Breast epithelium (tissue), 4 donors: ENCODE results near the gene PHLDA3. TPM values are rescaled to one million over a fixed set of nuclear protein-coding genes. Genes with fewer than 3 reads are reported as not detected.

Experiments
- DNase-seq, 2 donors: peaks; one replicate each; pipeline ENCODE4 v3.0.0-alpha.2; 2019; ENCODE audit warnings: low spot score in 2 of 2
- H3K27ac ChIP-seq, 2 donors: fragments of 200-600 bp; sonication (generic) in 1 of 2; one replicate each; pipeline ENCODE4 v1.5.1; 2016 to 2019; ENCODE audit warnings: mild to moderate bottlenecking in 1 of 2
- H3K27me3 ChIP-seq, 2 donors: fragments of 200-600 bp; sonication (generic) in 1 of 2; one replicate each; pipeline versions ENCODE4 v1.5.1 to v1.6.0; 2017 to 2019; ENCODE audit warnings: control low read depth in 1 of 2, mild to moderate bottlenecking in 1 of 2
- H3K36me3 ChIP-seq: fragments of 200-600 bp; one replicate; pipeline ENCODE4 v1.5.1; 2019
- H3K4me1 ChIP-seq, 2 donors: fragments of 200-600 bp; sonication (generic); one replicate each; pipeline ENCODE4 v1.5.1; 2016 to 2019; ENCODE audit warnings: control low read depth in 1 of 2
- H3K4me3 ChIP-seq, 3 donors: fragments of 200-600 bp; sonication (generic); 1 replicate in 2 of 3; 2 replicates in 1 of 3; pipeline ENCODE4 v1.5.1; 2016 to 2019; ENCODE audit warnings: mild to moderate bottlenecking in 3 of 3, moderate library complexity in 2 of 3
- H3K9me3 ChIP-seq, 2 donors: fragments of 200-600 bp; sonication (generic) in 1 of 2; one replicate each; pipeline ENCODE4 v1.5.1; 2016 to 2019; ENCODE audit warnings: control low read depth in 1 of 2
- CTCF ChIP-seq, 3 donors: fragments of 450-650 bp; IDR thresholded peaks; one replicate each; pipeline ENCODE4 v1.5.1; 2016 to 2017; ENCODE audit warnings: antibody characterized with exemption in 3 of 3, mild to moderate bottlenecking in 3 of 3, moderate library complexity in 3 of 3
- POLR2A ChIP-seq: fragments of 450-650 bp; IDR thresholded peaks from one replicate; pipeline ENCODE4 v1.6.1; 2016; ENCODE audit warnings: antibody characterized with exemption, mild to moderate bottlenecking, moderate library complexity
- POLR2AphosphoS5 ChIP-seq, 3 donors: sonication (generic); formaldehyde crosslinking; IDR thresholded peaks; one replicate each; pipeline ENCODE4 v1.6.1; 2017; ENCODE audit warnings: antibody characterized with exemption in 3 of 3
- intact Hi-C: fragments of 100-400 bp; cut with DNase I; formaldehyde crosslinking; loops from one replicate; pipeline ENCODE4 v1.15.1; 2023; ENCODE audit warnings: low total_unique reads
- total RNA-seq, 3 donors: library from RNA; depleted of rRNA; stranded (reverse); fragments of >200 nt; gene quantifications; one replicate each; pipeline ENCODE4 v1.1.0, GENCODE V29; 2016

Gene PHLDA3
- total RNA-seq, 3 donors from 2014 or later, result 65.7 to 116 (median 92.7) TPM

DNA sequence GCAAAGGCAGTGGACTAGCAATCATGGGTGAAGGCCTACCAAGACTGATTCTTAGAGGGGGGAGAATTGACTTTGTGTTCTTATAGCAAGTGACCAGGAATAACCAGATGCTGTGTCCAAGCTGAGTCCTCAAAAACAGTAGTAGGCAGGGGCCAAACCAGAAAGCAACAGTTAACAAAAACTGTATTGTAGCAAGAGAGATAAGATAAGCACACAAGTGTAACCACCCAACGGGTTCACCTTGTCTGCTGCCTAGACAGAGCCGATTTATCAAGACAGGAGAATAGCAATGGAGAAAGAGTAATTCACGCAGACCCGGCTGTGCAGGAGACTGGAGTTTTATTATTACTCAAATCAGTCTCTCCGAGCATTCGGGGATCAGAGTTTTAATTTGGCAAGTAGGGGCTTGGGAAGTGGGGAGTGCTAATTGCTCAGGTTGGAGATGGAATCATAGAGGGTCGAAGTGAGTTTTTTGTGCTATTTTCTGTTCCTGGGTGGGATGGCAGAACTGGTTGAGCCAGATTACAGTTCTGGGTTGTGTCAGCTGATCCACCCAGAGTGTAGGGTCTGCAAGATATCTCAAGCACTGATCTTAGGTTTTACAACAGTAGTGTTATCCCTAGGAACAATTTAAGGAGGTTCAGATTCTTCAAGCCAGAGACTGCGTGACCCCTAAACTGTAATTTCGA, 46.2 kb upstream of the PHLDA3 start:
- intact Hi-C loops, result no loop called here
- DNase-seq, result no peak
- H3K4me3 ChIP-seq, result no peak overlapping the region
- no peak overlapping the region for H3K27ac ChIP-seq
- H3K4me1 ChIP-seq, result peaks cover 0 to 18% of the 10 kb centered on the region in 2 donors
- no peaks in the 10 kb centered on the region for H3K36me3 ChIP-seq
- no peaks in the 10 kb centered on the region for H3K9me3 ChIP-seq
- no peak for TF ChIP-seq POLR2AphosphoS5 (IDR thresholded peaks at IDR 0.05)
- TF ChIP-seq POLR2A, result no peak
- no peak for TF ChIP-seq CTCF (IDR thresholded peaks at IDR 0.05)
- no peaks in the 10 kb centered on the region for H3K27me3 ChIP-seq

DNA sequence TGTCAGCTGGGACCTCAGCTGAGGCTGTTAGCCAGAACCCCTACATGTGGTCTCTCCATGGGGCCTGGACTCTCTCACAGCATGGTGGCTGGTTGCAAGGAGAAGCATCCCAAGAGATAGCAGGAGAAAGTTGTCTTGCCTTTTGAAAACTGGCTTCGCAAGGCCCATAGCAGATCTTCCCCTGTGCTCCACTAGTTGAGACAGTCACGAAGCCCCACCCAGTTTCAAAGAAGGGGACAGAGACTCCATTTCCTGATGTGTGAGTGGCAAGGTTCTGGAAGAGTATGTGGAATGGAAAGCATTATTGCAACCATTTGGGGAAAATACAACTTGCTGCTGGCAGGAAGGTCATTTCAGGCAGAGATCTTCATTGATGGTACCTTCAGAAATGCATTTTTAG, 45.5 kb upstream of the PHLDA3 start:
- Histone ChIP-seq H3K36me3 (no peaks in the 10 kb centered on the region), H3K9me3 (no peaks in the 10 kb centered on the region), H3K4me1 (peaks cover 0 to 18% of the 10 kb centered on the region in 2 donors), H3K4me3 (no peak overlapping the region), H3K27me3 (no peaks in the 10 kb centered on the region), H3K27ac (no peak overlapping the region)
- intact Hi-C loops, result loop anchor here (5.0 kb wide), 1 partner anchor 82 kb away; no protein-coding TSS in a partner anchor
- DNase-seq, result no peak
- TF ChIP-seq POLR2AphosphoS5 (IDR thresholded peaks at IDR 0.05) (no peak), POLR2A (no peak), CTCF (IDR thresholded peaks at IDR 0.05) (no peak)

- intact Hi-C loops, result loop anchor here (5.0 kb wide), 1 partner anchor 81 kb away; no protein-coding TSS in a partner anchor
- no peaks in the 10 kb centered on the region for H3K27me3 ChIP-seq
- H3K36me3 ChIP-seq, result no peaks in the 10 kb centered on the region
- no peak for DNase-seq
- TF ChIP-seq CTCF (IDR thresholded peaks at IDR 0.05) (no peak), POLR2A (no peak), POLR2AphosphoS5 (IDR thresholded peaks at IDR 0.05) (no peak)
- H3K27ac ChIP-seq, result peak overlapping the region; percentile 76 to 97
- H3K4me1 ChIP-seq, result peaks cover 0 to 18% of the 10 kb centered on the region in 2 donors
- no peak overlapping the region for H3K4me3 ChIP-seq
- no peaks in the 10 kb centered on the region for H3K9me3 ChIP-seq
Observed at GRCh38 chr1:201513498-201514243, 44.7 kb upstream of the PHLDA3 start.

DNA sequence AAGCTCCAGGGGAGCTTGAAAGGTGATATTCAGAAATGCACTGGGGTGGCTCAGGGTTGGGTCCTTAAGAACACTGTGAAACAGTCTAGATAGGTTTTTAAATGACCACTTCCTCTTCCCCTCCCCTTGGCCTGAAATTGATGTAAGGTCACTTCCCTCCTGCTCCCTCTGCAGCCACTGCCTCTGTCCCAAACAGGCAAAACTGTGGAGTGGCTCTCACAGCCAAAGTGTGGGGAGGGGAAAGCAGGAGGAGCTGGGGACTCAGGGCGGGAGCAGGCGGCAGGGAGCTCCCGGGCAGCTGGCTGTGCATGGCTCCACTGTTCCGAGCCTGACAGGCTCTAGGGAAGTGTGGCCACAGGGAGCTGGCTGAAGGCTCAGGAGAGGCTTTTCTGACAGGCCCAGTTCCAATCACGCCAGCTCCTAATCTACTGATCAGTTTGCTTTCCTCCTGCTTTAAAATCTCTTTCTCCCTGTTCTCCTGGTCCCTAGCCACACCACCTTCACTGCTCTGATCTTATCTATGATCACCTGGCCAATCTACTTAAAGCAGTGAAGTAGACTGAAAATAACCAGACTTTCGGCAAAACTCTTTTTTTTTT, 43.1 kb upstream of the PHLDA3 start:
- no peaks in the 10 kb centered on the region for H3K36me3 ChIP-seq
- no peaks in the 10 kb centered on the region for H3K27me3 ChIP-seq
- no peak for TF ChIP-seq POLR2A
- peak in 1 of 3 donors; percentile 17 for TF ChIP-seq POLR2AphosphoS5 (IDR thresholded peaks at IDR 0.05)
- H3K4me1 ChIP-seq, result peaks cover 7 to 30% of the 10 kb centered on the region in 2 donors
- no peaks in the 10 kb centered on the region for H3K9me3 ChIP-seq
- peak overlapping the region; percentile 90 to 97 for H3K27ac ChIP-seq
- DNase-seq, result peak in 1 of 2 donors; percentile 62
- intact Hi-C loops, result loop anchor here (5.0 kb wide), 1 partner anchor 80 kb away; no protein-coding TSS in a partner anchor
- H3K4me3 ChIP-seq, result peak overlapping the region in 2 of 3 donors; percentile 4 to 42

DNA sequence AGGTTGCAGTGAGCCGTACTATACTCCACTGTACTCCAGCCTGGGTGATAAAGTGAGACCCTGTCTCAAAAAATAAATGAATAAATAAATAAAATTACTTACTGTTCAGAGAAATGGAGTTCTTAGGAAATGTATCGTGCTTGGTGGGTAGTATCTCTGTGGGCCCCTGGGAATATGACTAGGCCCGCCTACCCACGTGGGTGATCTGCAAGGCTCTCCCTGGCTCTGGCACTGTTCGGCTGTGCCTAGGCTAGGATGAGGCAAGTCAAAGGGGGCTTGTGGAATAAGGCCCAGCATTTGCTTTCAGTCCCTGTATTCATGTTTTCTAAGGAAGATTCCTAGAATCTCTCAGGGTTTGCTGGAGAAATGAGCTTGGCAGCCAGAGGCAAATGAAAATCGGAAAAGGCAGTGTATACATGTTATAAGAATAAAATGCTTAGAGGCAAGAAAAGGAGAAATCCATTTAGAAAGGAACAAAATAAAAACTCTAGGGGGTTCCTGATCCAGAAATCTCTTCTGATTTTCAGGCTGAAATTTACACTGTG, 42.5 kb upstream of the PHLDA3 start:
- Histone ChIP-seq H3K4me1 (peaks cover 7 to 30% of the 10 kb centered on the region in 2 donors), H3K27ac (peak overlapping the region; percentile 90 to 97), H3K36me3 (no peaks in the 10 kb centered on the region), H3K4me3 (no peak overlapping the region), H3K9me3 (no peaks in the 10 kb centered on the region), H3K27me3 (no peaks in the 10 kb centered on the region)
- intact Hi-C loops, result loop anchor here (5.0 kb wide), 1 partner anchor 79 kb away; no protein-coding TSS in a partner anchor
- no peak for TF ChIP-seq POLR2AphosphoS5 (IDR thresholded peaks at IDR 0.05)
- TF ChIP-seq POLR2A, result no peak
- TF ChIP-seq CTCF (IDR thresholded peaks at IDR 0.05), result no peak
- DNase-seq, result no peak
